ENCODE measurements around the gene PAX8. TPM values are rescaled to one million over a fixed set of nuclear protein-coding genes. Genes with fewer than 3 reads are reported as not detected.

Gene PAX8
- total RNA-seq, 5 donors from 2014 or later (not counting 1 experiment from before 2014, with no cell fraction given), result 1.0 to 1.8 (median 1.3) TPM

DNA sequence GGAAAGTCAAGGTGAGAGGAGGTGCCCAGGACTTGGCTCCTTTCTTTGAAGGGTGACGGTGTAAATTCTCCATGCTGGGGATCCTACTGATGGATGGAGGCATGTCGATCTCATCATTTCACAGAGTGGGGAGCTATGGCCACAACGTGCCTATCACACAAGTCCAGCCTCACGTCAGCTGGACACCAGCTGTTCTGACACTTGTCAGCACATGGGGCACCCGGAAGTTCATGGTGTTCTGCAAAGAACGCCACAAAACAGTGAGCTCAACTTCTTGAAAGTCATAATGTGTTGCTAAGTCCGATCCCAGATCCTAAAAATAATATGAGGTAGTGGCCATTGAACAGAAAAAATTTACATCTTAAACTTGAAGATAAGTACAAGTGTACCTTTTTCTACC, 12.3 kb downstream of the PAX8 start:
- no peak overlapping the region for H3K4me3 ChIP-seq (ENCODE audit: control insufficient read depth in 1 of 2, extremely low read depth in 1 of 2, low read length in 1 of 2)
- POLR2A ChIA-PET, result no interaction called here
- DNase-seq (no peak), ATAC-seq (replicated peaks in 1 of 4) (no peak)
- no peaks in the 10 kb centered on the region for H3K9me3 ChIP-seq
- Mint-ChIP-seq H3K36me3 (peaks cover 24% of the 10 kb centered on the region), H3K27ac (no peak overlapping the region), H3K4me1 (peaks cover 0 to 6% (median 0%) of the 10 kb centered on the region in 3 donors), H3K4me3 (no peak overlapping the region), H3K27me3 (peaks cover 9 to 17% of the 10 kb centered on the region in 2 donors), H3K9me3 (no peaks in the 10 kb centered on the region)
- 93% methylated on average over 4 of the region's 7 CpGs for WGBS (ENCODE audit: insufficient coverage)
- H3K27ac ChIP-seq (ENCODE audit: low read length), result no peak overlapping the region
- H3K27me3 ChIP-seq (replicated peaks in 1 of 2; ENCODE audit: control insufficient read depth in 2 of 2, extremely low read depth in 1 of 2, insufficient read depth in 2 of 2, low read length in 1 of 2), result peaks cover 0 to 16% of the 10 kb centered on the region in 2 experiments
- peaks cover 0 to 3% of the 10 kb centered on the region in 2 donors for H3K36me3 ChIP-seq (ENCODE audit: control insufficient read depth in 2 of 2, extremely low read depth in 1 of 2, insufficient read depth in 1 of 2, low read length in 1 of 2)
- CTCF ChIA-PET, result interaction anchor here in 1 of 2 donors (0.5 kb wide), 1 partner anchor 8 kb away, joined by 3 read pairs; no protein-coding TSS in a partner anchor
- H3K4me1 ChIP-seq (ENCODE audit: control insufficient read depth in 1 of 2, extremely low read depth in 1 of 2, insufficient read depth in 2 of 2, low read length in 2 of 2), result no peaks in the 10 kb centered on the region

DNA sequence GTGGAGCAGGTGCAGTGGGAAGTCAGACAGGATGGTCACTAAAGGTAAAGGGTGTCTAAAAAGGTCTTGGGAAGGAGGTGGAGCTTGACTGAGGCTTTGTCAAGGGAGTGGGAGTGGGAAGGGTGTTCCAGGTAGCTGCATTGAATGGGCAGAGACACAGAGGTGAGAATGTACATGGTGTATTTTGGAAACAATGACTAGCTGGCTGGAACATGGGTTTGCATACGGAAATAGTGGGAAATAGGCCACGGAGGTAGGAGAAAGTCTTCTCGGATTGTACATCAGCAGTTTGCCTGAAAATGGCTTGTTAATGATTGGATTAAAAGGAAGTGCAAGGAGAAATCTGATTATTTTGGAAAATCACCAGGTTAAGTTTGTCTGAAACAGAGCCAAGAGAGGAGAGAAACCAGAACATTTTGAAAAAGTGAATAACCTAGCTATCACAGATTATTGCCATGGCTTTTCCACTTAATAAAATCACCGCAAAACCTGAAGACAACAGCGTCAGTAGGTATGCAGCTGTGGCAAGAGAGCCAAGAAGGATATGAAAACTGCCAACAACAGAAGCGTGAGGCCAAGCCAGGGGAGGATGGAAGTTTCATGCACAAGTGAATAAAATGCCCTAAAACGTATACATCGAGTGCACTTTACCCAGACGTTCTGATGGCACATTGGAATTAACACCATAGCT, 13.9 kb downstream of the PAX8 start:
- H3K9me3 ChIP-seq, result no peaks in the 10 kb centered on the region
- no peak overlapping the region for H3K4me3 ChIP-seq (ENCODE audit: control insufficient read depth in 1 of 2, extremely low read depth in 1 of 2, low read length in 1 of 2)
- POLR2A ChIA-PET, result no interaction called here
- DNase-seq (no peak), ATAC-seq (replicated peaks in 1 of 4) (no peak)
- no peak overlapping the region for H3K4me3 Mint-ChIP-seq
- peaks cover 24% of the 10 kb centered on the region for H3K36me3 Mint-ChIP-seq
- peaks cover 0 to 3% of the 10 kb centered on the region in 2 donors for H3K36me3 ChIP-seq (ENCODE audit: control insufficient read depth in 2 of 2, extremely low read depth in 1 of 2, insufficient read depth in 1 of 2, low read length in 1 of 2)
- no peak overlapping the region for H3K27ac ChIP-seq (ENCODE audit: low read length)
- peaks cover 6 to 22% (median 7%) of the 10 kb centered on the region in 3 donors for H3K4me1 Mint-ChIP-seq
- peaks cover 0 to 16% of the 10 kb centered on the region in 2 experiments for H3K27me3 ChIP-seq (replicated peaks in 1 of 2; ENCODE audit: control insufficient read depth in 2 of 2, extremely low read depth in 1 of 2, insufficient read depth in 2 of 2, low read length in 1 of 2)
- H3K27me3 Mint-ChIP-seq, result peaks cover 4 to 15% of the 10 kb centered on the region in 2 donors
- H3K9me3 Mint-ChIP-seq, result no peaks in the 10 kb centered on the region
- no peak overlapping the region for H3K27ac Mint-ChIP-seq
- no peaks in the 10 kb centered on the region for H3K4me1 ChIP-seq (ENCODE audit: control insufficient read depth in 1 of 2, extremely low read depth in 1 of 2, insufficient read depth in 2 of 2, low read length in 2 of 2)
- CTCF ChIA-PET, result interaction anchor here (0.5 to 1.0 kb wide), 2 partner anchors 12 to 16 kb away, joined by 4 read pairs; no protein-coding TSS in a partner anchor
- WGBS (ENCODE audit: insufficient coverage), result 90% methylated on average over 7 of the region's 9 CpGs

DNA sequence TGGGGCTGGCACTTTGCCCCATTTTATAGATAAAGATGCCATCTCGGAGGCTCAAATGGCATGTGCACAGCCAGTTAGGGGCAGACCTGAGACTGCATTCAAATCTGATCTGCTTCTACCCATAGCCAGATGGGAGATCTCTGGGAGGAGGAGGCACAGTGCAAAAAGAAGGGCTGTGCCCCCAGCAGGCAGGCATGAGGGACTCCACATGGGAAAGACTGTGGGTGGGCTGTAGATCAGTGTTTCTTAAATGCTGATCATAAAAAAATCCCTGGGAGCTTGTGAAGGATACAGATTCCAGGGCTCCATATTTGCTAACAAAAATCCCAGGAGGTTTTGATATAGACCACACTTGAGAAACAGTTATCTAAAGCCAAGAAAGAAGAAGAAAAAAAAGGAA, 15.2 kb downstream of the PAX8 start:
- peaks cover 24% of the 10 kb centered on the region for H3K36me3 Mint-ChIP-seq
- ChIA-PET POLR2A (interaction anchor here in 1 of 2 donors (0.6 kb wide), 1 partner anchor 122 kb away, joined by 8 read pairs; no protein-coding TSS in a partner anchor), CTCF (no interaction called here)
- no peaks in the 10 kb centered on the region for H3K9me3 Mint-ChIP-seq
- no peak overlapping the region for H3K4me3 Mint-ChIP-seq
- peaks cover 0 to 1% of the 10 kb centered on the region in 2 donors for H3K36me3 ChIP-seq (ENCODE audit: control insufficient read depth in 2 of 2, extremely low read depth in 1 of 2, insufficient read depth in 1 of 2, low read length in 1 of 2)
- no peak overlapping the region for H3K4me3 ChIP-seq (ENCODE audit: control insufficient read depth in 1 of 2, extremely low read depth in 1 of 2, low read length in 1 of 2)
- H3K27ac Mint-ChIP-seq, result no peak overlapping the region
- peaks cover 8 to 26% (median 9%) of the 10 kb centered on the region in 3 donors for H3K4me1 Mint-ChIP-seq
- H3K9me3 ChIP-seq, result no peaks in the 10 kb centered on the region
- peaks cover 4 to 15% of the 10 kb centered on the region in 2 donors for H3K27me3 Mint-ChIP-seq
- no peak overlapping the region for H3K27ac ChIP-seq (ENCODE audit: low read length)
- no peaks in the 10 kb centered on the region for H3K4me1 ChIP-seq (ENCODE audit: control insufficient read depth in 1 of 2, extremely low read depth in 1 of 2, insufficient read depth in 2 of 2, low read length in 2 of 2)
- WGBS (ENCODE audit: insufficient coverage), result no CpG with 5 or more reads among the region's 1 CpG
- ATAC-seq (replicated peaks in 1 of 4) (no peak), DNase-seq (no peak)
- H3K27me3 ChIP-seq (replicated peaks in 1 of 2; ENCODE audit: control insufficient read depth in 2 of 2, extremely low read depth in 1 of 2, insufficient read depth in 2 of 2, low read length in 1 of 2), result peaks cover 0 to 10% of the 10 kb centered on the region in 2 experiments

DNA sequence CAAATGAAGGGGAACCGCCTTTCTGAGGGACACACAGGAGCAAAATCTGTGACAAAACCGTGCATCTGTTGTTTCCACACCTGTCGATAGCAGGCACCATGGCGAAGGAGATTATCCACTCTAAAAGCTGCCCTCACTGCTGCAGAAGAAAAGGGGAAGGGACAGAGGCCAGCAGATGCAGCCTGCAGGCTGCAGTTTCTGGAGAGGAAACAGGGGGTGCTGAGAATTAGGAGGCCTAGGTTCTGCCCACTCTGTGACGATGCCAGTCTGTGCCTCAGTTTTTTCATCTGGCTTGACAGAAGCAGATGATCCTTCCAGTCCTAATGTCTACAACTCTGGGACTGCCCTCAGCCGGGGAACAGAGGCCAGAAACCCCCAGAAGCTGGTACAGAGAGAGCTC, 17.7 kb downstream of the PAX8 start:
- no peak for DNase-seq
- Mint-ChIP-seq H3K27ac (peak overlapping the region in 1 of 2 donors; percentile 21), H3K9me3 (no peaks in the 10 kb centered on the region), H3K36me3 (peaks cover 18% of the 10 kb centered on the region), H3K4me1 (peaks cover 31 to 52% (median 32%) of the 10 kb centered on the region in 3 donors), H3K27me3 (peaks cover 4 to 11% of the 10 kb centered on the region in 2 donors), H3K4me3 (no peak overlapping the region)
- ChIA-PET CTCF (interaction anchor here in 1 of 2 donors (1.3 kb wide), 1 partner anchor 11 kb away, joined by 6 read pairs; no protein-coding TSS in a partner anchor), POLR2A (no interaction called here)
- 57% methylated on average over 5 of the region's 6 CpGs for WGBS (ENCODE audit: insufficient coverage)
- Histone ChIP-seq H3K27me3 (replicated peaks in 1 of 2; ENCODE audit: control insufficient read depth in 2 of 2, extremely low read depth in 1 of 2, insufficient read depth in 2 of 2, low read length in 1 of 2) (peaks cover 0 to 9% of the 10 kb centered on the region in 2 experiments), H3K36me3 (ENCODE audit: control insufficient read depth in 2 of 2, extremely low read depth in 1 of 2, insufficient read depth in 1 of 2, low read length in 1 of 2) (no peaks in the 10 kb centered on the region), H3K27ac (ENCODE audit: low read length) (no peak overlapping the region), H3K4me3 (ENCODE audit: control insufficient read depth in 1 of 2, extremely low read depth in 1 of 2, low read length in 1 of 2) (no peak overlapping the region), H3K4me1 (ENCODE audit: control insufficient read depth in 1 of 2, extremely low read depth in 1 of 2, insufficient read depth in 2 of 2, low read length in 2 of 2) (peaks cover 5 to 6% of the 10 kb centered on the region in 2 experiments), H3K9me3 (no peaks in the 10 kb centered on the region)
- ATAC-seq (replicated peaks in 1 of 4), result no peak

DNA sequence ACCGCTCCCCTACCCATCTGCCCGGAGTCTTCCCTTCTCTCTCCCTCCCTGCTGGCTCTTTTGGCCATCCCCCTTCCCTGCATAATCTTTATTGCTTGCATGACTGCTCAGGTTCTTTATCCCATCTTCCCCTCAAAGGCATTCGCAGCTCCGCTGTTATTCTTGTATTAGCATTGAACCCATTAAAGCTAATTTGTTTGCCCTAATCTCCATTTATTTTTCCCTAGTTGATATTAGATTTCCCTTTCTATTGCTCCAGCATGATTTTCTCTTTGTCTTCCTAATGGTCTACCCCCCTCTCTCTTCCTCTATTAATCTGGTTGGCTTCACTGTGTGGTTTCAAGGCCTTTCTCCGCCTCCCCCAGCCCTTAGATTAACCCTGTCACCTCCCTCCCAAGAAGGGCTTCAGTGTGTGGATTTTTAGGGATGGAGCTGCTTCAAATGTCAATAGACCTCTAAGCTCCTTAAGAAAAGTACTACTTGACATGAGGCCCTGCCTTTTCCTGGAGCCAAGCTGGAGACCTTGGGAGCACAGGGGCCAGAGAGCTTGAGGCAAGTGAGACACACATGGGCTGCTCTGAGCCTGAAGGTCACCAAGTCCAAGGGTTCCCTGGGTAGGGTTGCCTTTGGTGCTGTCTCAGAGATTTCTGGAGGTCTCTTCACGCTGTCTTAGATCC, 20.1 kb downstream of the PAX8 start:
- WGBS (ENCODE audit: insufficient coverage), result 72% methylated on average over 4 of the region's 6 CpGs
- no peak for DNase-seq
- peaks cover 18 to 21% of the 10 kb centered on the region in 2 experiments for H3K4me1 ChIP-seq (ENCODE audit: control insufficient read depth in 1 of 2, extremely low read depth in 1 of 2, insufficient read depth in 2 of 2, low read length in 2 of 2)
- ATAC-seq (replicated peaks in 1 of 4), result no peak
- Mint-ChIP-seq H3K27ac (peak overlapping the region; percentile 34 to 43), H3K4me1 (peaks cover 53 to 70% (median 54%) of the 10 kb centered on the region in 3 donors), H3K4me3 (no peak overlapping the region), H3K9me3 (no peaks in the 10 kb centered on the region), H3K27me3 (no peaks in the 10 kb centered on the region), H3K36me3 (peaks cover 3% of the 10 kb centered on the region)
- no peaks in the 10 kb centered on the region for H3K9me3 ChIP-seq
- H3K36me3 ChIP-seq (ENCODE audit: control insufficient read depth in 2 of 2, extremely low read depth in 1 of 2, insufficient read depth in 1 of 2, low read length in 1 of 2), result no peaks in the 10 kb centered on the region
- ChIA-PET POLR2A (interaction anchor here in 1 of 2 donors (0.6 kb wide), 2 partner anchors 125 to 272 kb away, joined by 3 to 4 read pairs; no protein-coding TSS in a partner anchor), CTCF (interaction anchor here in 1 of 2 donors (1.2 kb wide), 1 partner anchor 10 kb away, joined by 5 read pairs; no protein-coding TSS in a partner anchor)
- H3K27ac ChIP-seq (ENCODE audit: low read length), result no peak overlapping the region
- no peak overlapping the region for H3K4me3 ChIP-seq (ENCODE audit: control insufficient read depth in 1 of 2, extremely low read depth in 1 of 2, low read length in 1 of 2)
- H3K27me3 ChIP-seq (replicated peaks in 1 of 2; ENCODE audit: control insufficient read depth in 2 of 2, extremely low read depth in 1 of 2, insufficient read depth in 2 of 2, low read length in 1 of 2), result peaks cover 0 to 5% of the 10 kb centered on the region in 2 experiments

DNA sequence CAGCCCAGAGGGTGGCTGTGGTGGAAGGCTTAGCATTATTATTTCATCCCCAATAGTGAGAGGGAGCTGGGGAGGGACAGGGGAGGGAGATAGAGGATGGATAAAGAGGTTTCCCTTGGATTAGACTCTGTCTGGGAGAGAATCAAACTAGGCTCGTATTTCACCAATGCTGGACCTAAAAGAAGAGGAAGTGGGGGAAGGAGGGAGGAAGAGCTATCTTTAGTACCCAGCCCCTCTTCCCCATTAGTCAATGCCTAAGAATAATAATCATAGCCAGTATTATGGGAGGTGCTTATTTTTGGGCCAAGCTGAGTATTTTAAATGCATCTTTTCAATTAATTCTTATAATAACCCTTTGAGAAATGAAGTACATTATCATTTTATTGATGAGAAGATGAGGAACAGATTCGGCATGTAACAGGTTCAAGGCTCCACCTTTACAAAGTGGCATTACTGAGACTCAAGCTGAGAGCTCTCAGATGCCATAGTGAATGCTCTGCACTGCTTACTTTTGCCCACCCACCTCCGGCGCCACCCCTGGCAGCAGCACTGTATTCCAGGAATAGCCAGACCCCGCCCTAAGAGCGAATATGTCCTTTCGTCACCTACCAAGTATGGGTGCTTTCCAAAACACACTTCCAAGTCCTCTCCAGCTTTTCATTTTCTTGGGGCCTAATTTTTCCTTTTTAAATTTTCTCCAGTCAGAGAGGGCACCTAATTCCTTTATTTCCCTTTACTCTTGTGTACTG, 21.0 kb downstream of the PAX8 start:
- Histone ChIP-seq H3K27me3 (replicated peaks in 1 of 2; ENCODE audit: control insufficient read depth in 2 of 2, extremely low read depth in 1 of 2, insufficient read depth in 2 of 2, low read length in 1 of 2) (peaks cover 0 to 3% of the 10 kb centered on the region in 2 experiments), H3K9me3 (no peaks in the 10 kb centered on the region), H3K27ac (ENCODE audit: low read length) (no peak overlapping the region), H3K4me1 (ENCODE audit: control insufficient read depth in 1 of 2, extremely low read depth in 1 of 2, insufficient read depth in 2 of 2, low read length in 2 of 2) (peaks cover 27 to 30% of the 10 kb centered on the region in 2 experiments), H3K4me3 (ENCODE audit: control insufficient read depth in 1 of 2, extremely low read depth in 1 of 2, low read length in 1 of 2) (no peak overlapping the region), H3K36me3 (ENCODE audit: control insufficient read depth in 2 of 2, extremely low read depth in 1 of 2, insufficient read depth in 1 of 2, low read length in 1 of 2) (no peaks in the 10 kb centered on the region)
- Mint-ChIP-seq H3K9me3 (no peaks in the 10 kb centered on the region), H3K4me3 (peak overlapping the region in 1 of 3 donors; percentile 53), H3K27me3 (no peaks in the 10 kb centered on the region), H3K27ac (no peak overlapping the region), H3K4me1 (peaks cover 62 to 80% (median 64%) of the 10 kb centered on the region in 3 donors), H3K36me3 (no peaks in the 10 kb centered on the region)
- WGBS (ENCODE audit: insufficient coverage), result 77% methylated on average over 5 of the region's 7 CpGs
- DNase-seq (no peak), ATAC-seq (replicated peaks in 1 of 4) (no peak)
- CTCF ChIA-PET, result interaction anchor here in 1 of 2 donors (1.1 to 1.2 kb wide), 2 partner anchors 9 to 13 kb away, joined by 3 to 5 read pairs; no protein-coding TSS in a partner anchor
- POLR2A ChIA-PET, result interaction anchor here (0.6 kb wide), 3 partner anchors 13 to 271 kb away, joined by 3 to 5 read pairs (median 3); no protein-coding TSS in a partner anchor
